Measurements from ENCODE around the gene PPM1F.
"Not testable (repeated sequence)": the region's sequence is repeated elsewhere in the genome, so short reads cannot be mapped to it uniquely, and the experiment has no call there.

PPM1F gene

GRCh38 chr22:21919526-21920307, 32.9 kb downstream of the PPM1F start:
- DNase-seq, result no peak

- DNase-seq, result no peak
Observed at GRCh38 chr22:21918466-21919185, 34.0 kb downstream of the PPM1F start.

- DNase-seq, result no peak
Observed at GRCh38 chr22:21917959-21918261, 34.7 kb downstream of the PPM1F start.

DNA sequence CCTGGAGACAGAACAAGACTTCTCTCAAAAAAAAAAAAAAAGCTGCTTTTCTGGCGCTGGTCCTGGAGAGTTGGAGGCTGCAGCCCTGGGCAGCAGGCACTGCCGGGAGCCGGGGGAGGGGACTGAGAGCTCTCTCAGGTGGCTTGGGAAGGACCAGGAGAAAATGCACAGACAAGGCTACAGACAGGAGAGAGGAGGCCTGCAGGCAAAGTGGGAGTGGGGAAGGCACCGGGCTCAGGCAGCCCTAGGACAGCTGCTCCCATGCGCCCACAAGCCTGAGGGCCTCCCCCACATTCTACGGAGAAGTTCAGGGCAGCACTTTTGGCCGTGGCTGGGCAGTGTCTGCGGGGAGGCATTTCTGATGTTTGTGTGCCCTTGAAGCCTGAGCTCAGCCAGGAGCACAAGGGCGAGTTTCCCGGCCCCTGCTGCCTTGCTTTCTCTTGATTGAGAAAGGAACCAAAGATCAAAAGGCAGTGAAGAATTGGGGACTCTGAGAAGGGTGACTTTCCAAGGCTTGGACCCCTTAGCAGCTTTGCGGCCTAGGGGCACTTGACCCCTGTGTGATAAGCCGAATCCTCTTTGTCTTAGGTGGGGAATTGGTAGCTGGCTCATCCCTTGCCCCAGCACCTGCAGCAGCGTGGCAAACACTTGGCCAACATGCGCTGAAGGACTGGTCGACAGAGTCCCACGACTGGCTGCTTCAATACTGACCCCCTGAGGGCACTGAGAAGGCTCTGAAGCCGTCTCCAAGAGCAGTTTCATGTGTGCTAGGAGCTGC, 35.3 kb downstream of the PPM1F start:
- no peak for DNase-seq

DNA sequence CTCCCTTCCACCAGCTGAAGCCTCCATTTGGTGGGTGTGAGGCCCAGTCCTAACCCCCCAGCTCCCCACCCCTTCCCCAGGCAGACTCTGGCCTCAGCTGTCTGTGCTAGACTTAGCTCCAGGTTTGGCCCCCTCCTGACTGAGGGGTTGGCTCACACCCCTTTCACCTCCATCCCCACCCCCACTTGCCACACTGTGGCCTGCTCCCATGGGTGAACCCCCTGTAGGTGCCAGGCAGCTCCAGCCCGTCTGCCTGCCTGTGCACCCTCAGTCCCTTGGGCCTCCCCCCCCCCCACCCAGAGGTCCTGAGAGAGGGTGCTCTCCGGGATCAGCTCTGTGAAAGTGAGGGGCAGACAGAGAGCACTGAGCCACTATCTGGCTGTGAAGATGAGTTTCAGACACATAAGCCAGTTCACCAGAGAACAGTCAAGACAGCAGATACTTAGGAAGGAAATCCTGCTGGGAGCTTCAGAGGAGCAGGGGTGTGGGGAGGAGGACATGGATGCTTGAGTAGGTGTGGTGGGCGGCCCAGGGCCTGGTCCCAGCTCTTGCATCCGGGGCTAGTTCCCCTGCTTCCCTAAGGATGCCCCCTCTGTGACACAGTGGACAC, 36.2 kb downstream of the PPM1F start:
- no peak for DNase-seq

- DNase-seq, result no peak
Observed at GRCh38 chr22:21915624-21916308, 36.9 kb downstream of the PPM1F start.

DNA sequence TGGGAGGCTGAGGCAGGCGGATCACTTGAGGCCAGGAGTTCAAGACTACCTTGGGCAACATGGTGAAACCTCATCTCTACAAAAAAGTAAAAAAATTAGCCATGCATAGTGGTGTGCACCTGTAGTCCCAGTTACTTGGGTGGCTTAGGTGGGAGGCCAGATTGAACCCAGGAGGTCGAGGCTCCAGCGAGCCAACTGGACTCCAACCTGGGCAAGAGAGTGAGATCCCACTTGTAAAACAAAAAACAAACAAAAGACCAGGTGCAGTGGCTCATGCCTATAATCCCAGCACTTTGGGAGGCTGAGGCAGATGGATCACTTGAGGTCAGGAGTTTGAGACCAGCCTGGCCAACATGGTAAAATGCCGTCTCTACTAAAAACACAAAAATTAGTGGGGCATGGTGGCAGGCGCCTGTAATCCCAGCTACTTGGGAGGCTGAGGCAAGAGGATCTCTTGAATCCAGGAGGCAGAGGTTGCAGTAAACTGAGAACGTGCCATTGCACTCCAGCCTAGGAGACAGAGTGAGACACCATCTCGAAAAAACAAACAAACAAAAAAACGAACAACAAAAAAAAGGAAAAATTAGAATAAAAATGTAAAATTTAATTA, 38.5 kb downstream of the PPM1F start:
- not testable (repeated sequence) for DNase-seq

- DNase-seq, result not testable (repeated sequence)
Observed at GRCh38 chr22:21910367-21910766, 42.3 kb downstream of the PPM1F start.

DNA sequence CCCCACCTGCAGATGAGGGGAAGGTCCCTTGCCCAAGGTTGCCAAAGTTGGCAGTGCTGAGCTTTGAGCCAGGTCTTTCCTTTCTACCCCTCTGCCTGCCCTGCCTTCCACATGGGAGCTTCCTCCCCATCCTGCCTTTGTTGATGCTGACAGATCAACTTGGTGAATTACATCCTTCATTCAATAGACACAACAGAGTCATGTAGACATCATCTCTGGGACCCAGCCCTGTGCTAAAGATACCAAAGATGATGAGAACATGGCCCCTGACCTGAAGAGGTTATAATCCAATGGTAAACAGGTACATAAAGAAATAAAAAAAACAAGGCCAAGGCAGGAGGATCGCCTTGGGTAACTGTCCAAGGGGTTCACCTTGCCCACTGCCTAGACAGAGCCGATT, 42.8 kb downstream of the PPM1F start:
- no peak for DNase-seq

DNA sequence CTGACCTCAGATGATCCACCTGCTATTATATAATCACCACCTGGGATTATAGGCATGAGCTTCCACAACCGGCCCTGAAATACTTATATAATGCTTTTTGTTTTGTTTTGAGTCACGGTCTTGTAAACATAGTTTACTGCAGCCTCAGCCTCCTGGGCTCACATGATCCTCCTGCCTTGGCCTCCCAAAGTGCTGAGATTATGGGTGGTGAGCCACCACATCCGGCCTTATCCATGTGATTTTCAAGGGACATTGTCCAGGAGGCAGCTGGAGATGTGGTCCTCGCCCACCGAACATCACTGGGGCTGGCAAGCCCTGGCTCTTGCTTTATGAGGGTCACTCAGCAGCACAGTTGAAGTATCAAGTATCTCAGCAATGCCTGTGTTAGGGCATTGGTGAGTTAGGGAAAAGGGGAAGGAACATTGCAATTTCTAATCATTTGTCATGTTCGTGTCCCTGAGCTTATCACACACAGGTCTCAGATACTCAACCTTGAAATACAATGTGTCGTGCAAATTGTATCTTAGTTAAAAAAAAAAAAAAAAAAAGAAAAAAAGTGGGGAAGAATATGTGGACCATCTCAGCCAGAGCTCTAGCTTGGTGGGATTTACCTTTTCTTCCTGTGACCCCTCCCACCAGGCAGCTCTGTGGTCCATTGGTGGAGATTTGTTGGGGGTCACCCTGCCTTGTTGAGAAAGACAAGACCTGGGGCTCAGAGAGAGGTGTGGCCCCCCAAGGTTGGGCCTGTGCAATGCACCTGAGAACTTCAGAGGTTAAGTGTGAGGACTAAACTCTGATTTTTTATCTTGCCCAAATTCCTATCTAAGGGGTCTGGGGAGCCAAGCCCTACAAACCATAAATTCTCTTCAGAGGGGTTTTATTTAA, 44.8 kb downstream of the PPM1F start:
- no peak for DNase-seq

DNA sequence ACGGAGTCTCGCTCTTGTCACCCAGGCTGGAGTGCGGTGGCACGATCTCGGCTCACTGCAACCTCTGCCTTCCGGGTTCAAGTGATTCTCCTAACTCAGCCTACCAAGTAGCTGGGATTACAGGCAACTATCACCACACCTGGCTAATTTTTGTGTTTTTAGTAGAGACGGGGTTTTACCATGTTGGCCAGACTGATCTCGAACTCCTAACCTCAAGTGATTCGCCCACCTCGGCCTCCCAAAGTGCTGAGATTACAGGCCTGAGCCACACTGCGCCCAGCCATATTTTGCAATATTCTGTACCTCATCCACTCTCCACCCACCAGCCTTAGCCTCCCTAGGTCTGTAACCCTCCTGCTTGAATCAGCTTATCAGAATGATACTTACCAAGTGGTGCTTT, 47.4 kb downstream of the PPM1F start:
- DNase-seq, result not testable (repeated sequence)

GRCh38 chr22:21904250-21904789, 48.3 kb downstream of the PPM1F start:
- no peak for DNase-seq

GRCh38 chr22:21903283-21903682, 49.4 kb downstream of the PPM1F start:
- no peak for DNase-seq

DNA sequence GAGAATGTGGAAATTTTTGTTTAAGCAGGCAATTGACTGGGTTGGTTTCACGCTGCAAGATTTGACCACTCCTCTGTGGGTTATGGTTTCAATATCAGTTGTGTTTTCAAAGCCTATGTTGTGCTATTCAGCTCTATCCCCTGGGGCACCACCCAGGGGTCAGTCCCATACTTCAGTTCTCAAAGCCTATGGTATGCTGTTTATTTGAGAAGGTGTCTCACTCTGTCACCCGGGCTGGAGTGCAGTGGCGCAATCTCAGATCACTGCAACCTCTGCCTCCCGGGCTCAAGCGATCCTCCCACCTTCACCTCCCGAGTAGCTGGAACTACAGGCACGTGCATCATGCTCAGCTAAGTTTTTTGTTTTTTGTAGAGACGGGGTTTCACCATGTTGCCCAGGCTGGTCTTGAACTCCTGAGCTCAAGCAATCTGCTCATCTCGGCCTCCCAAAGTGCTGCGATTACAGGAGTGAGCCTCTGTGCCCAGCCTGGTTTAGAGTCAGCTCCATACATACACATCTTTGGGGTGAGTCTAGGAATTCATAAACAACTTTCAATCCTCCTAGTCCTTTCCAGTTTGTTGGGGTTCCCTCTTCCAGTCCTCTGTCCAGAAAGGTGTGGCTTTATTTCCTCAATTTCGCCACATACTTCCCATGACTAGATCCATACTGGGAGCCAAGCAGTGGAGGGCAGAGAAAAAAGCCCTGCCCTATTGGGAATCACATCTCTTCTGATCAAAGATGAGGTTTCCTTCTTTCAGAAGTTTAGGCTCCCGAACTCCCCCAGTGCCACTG, 50.2 kb downstream of the PPM1F start:
- no peak for DNase-seq

DNA sequence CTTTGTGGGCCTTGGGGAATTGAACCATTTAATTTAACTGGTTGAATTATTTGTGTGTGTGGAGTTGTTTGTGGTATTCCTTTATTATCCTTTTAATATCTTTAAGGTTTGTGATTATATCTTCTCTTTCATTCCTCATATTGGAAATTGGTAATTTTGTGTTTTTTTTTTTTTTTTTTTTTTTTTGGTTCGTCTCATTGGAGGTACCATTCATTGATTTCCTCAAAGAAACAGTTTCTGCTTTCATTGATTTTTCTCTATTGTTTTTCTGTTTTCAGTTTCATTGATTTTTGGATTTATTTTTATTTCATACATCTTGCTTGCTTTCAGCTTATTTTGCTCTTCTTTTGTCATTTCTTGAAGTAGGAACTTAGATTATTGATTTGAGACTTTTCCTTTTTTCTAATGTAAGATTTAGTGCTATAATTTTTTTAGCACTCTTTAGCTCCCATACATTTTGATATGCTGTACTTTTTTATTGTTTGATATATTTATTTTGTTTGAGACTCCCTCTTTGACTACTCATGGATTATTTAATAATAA, 54.2 kb downstream of the PPM1F start:
- no peak for DNase-seq

- DNase-seq, result no peak
Observed at GRCh38 chr22:21896951-21897513, 55.6 kb downstream of the PPM1F start.

GRCh38 chr22:21896275-21896674, 56.4 kb downstream of the PPM1F start:
- DNase-seq, result not testable (repeated sequence)

DNA sequence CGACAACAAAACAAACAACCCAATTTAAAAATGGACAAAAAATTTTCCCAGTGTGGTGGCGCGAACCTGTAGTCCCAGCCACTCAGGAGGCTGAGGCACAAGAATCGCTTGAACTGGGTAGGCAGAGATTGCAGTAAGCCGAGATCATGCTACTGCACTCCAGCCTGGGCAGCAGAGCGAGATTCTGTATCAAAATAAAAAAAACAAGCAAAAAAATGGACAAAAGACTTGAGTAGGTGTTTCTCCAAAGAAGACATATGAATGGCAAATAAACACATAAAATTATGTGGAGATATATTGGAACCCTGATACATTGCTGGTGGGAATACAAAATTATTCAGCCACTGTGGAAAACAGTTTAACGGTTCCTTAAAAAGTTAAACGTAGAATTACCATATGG, 57.8 kb downstream of the PPM1F start:
- DNase-seq, result no peak

GRCh38 chr22:21889251-21889990, 63.2 kb downstream of the PPM1F start:
- DNase-seq, result no peak

Data from activated T-cell treated with anti-CD3 and anti-CD28 coated beads, Interleukin-2, amount 50 U/mL, for 48 hours (primary cell).